ENCODE results near the gene ZBED2. TPM values are rescaled to one million over a fixed set of nuclear protein-coding genes. Genes with fewer than 3 reads are reported as not detected.

ZBED2 gene
- total RNA-seq, 4 donors from 2014 or later: 0.35 TPM; not detected in 3

DNA sequence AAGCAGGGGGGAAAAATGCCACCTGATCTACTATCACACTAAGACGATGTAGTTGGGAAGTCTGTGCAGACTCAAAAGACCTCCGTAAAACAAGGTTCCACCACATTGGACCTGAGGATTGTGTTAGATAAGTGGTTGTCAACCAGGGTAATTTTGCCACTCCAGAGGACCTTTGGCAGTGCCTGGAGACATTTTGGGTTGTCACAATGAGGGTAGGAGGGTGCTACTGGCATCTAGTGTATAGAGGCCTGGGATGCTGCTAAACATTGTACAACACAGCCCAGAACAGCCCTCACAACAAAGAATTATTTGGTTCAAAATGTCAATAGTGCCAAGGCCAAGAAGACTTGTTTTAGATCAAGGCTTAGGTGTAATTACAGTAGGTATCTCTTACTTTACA is 14.6 kb upstream of the ZBED2 start:
- Histone ChIP-seq H3K27ac (no peak overlapping the region), H3K27me3 (no peaks in the 10 kb centered on the region), H3K9me3 (no peaks in the 10 kb centered on the region), H3K36me3 (no peaks in the 10 kb centered on the region), H3K4me1 (no peaks in the 10 kb centered on the region), H3K4me3 (no peak overlapping the region)
- no peak for DNase-seq
- intact Hi-C loops (cut with DNase I; ENCODE audit: low total_unique reads): no loop called here
- TF ChIP-seq POLR2A (IDR thresholded peaks at IDR 0.05): no peak
- TF ChIP-seq, protein P1, sequence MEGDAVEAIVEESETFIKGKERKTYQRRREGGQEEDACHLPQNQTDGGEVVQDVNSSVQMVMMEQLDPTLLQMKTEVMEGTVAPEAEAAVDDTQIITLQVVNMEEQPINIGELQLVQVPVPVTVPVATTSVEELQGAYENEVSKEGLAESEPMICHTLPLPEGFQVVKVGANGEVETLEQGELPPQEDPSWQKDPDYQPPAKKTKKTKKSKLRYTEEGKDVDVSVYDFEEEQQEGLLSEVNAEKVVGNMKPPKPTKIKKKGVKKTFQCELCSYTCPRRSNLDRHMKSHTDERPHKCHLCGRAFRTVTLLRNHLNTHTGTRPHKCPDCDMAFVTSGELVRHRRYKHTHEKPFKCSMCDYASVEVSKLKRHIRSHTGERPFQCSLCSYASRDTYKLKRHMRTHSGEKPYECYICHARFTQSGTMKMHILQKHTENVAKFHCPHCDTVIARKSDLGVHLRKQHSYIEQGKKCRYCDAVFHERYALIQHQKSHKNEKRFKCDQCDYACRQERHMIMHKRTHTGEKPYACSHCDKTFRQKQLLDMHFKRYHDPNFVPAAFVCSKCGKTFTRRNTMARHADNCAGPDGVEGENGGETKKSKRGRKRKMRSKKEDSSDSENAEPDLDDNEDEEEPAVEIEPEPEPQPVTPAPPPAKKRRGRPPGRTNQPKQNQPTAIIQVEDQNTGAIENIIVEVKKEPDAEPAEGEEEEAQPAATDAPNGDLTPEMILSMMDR (IDR thresholded peaks at IDR 0.05): no peak

DNA sequence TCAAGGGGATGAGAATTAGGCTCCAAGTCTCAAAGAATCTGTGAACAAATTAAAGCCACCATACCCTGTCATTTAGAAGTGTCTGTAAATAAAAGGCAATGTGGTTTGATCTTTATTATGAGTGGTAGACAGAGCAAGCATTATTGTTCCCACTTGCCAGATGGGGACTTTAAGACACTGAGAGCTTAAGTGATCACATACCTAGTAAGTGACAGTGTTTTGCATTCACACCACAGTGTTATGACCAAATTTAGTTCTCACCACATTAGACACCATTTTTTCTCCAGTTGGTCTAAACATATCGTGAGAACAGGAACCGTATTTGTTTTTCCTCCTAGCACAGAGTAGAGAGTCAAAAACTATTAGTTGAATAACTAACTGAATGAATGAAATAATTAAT is 13.2 kb upstream of the ZBED2 start:
- no peak overlapping the region for H3K4me3 ChIP-seq
- TF ChIP-seq, protein P1 (IDR thresholded peaks at IDR 0.05): no peak
- no peak for TF ChIP-seq POLR2A (IDR thresholded peaks at IDR 0.05)
- H3K27ac ChIP-seq: no peak overlapping the region
- no peak for DNase-seq
- intact Hi-C loops (cut with DNase I; ENCODE audit: low total_unique reads): no loop called here
- no peaks in the 10 kb centered on the region for H3K4me1 ChIP-seq
- H3K9me3 ChIP-seq: no peaks in the 10 kb centered on the region
- no peaks in the 10 kb centered on the region for H3K27me3 ChIP-seq
- no peaks in the 10 kb centered on the region for H3K36me3 ChIP-seq

DNA sequence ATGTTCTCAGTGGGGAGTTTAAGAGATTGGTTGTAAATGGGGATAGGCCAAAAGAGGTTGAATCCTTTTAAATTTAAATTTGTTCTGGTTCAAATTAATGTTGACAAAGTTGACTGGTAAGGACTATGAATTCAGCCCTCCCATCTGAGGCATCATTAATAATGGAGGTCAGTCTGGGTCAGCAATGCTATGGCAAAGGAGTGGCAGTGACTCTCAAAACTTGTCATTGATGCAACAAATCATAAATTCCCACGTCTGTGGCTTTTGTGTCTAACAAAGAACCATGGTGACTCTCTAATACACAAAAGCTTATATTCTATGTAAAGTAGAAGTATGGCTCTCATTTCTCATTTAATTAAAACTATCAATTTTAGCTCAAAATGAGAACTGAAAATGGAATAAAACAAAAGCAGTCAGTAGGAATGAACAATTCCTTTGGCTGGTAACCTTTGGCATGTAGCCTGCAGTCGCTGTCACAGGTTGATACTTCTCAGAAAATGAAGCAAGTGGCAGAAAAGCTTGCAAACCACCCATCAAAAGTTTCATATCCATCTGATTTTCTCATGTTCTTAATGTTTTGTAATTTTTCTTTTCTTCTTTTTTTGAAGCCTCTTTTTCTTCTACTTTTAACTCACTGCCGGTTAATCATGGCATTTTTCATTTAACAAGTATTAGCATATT is 12.2 kb upstream of the ZBED2 start:
- no peaks in the 10 kb centered on the region for H3K9me3 ChIP-seq
- no peaks in the 10 kb centered on the region for H3K4me1 ChIP-seq
- no peaks in the 10 kb centered on the region for H3K36me3 ChIP-seq
- intact Hi-C loops (cut with DNase I; ENCODE audit: low total_unique reads): no loop called here
- no peaks in the 10 kb centered on the region for H3K27me3 ChIP-seq
- TF ChIP-seq, protein P1 (IDR thresholded peaks at IDR 0.05): no peak
- TF ChIP-seq POLR2A (IDR thresholded peaks at IDR 0.05): no peak
- no peak overlapping the region for H3K4me3 ChIP-seq
- no peak overlapping the region for H3K27ac ChIP-seq
- DNase-seq: no peak

DNA sequence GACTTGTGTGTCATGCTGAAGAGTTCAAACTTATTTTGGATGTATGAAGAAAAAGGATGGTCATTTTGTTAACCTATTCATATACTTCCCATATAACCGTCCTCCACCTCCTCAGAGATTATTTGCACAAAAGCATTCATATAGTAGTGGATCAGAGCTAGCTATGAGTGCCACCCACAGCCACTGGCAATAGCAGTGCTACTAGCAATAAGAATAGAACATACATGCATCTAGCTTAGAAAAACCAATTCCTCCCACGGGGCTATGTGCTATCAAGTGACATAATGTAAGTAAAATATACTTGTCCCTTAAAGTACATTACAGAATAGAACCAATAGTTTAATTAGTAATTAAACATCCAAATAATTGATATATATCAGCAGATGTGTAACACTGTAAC is 10.3 kb upstream of the ZBED2 start:
- TF ChIP-seq POLR2A (IDR thresholded peaks at IDR 0.05): no peak
- TF ChIP-seq, protein P1 (IDR thresholded peaks at IDR 0.05): no peak
- Histone ChIP-seq H3K27ac (no peak overlapping the region), H3K4me3 (no peak overlapping the region), H3K36me3 (no peaks in the 10 kb centered on the region), H3K27me3 (no peaks in the 10 kb centered on the region), H3K4me1 (no peaks in the 10 kb centered on the region), H3K9me3 (no peaks in the 10 kb centered on the region)
- intact Hi-C loops (cut with DNase I; ENCODE audit: low total_unique reads): no loop called here
- no peak for DNase-seq

DNA sequence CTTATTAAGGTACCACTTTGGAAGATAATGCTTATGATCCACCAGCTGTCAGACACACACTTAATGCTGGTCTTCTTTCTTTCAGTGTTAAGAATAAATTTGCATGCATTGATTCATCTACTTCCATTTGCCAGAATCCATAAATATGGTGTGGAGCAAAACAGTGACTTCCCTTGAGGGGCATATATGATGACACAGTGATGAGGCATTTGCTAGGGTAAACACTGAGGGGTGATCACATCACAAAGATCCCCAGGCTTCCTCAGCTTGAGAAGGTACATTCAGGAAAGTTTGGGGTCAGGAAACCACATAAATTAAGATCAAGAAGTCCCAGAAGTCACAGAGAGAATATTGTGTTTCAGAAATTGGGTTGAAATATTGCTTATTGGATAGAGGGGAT is 9.9 kb upstream of the ZBED2 start:
- TF ChIP-seq, protein P1 (IDR thresholded peaks at IDR 0.05): no peak
- TF ChIP-seq POLR2A (IDR thresholded peaks at IDR 0.05): no peak
- Histone ChIP-seq H3K27me3 (no peaks in the 10 kb centered on the region), H3K27ac (no peak overlapping the region), H3K9me3 (no peaks in the 10 kb centered on the region), H3K4me3 (no peak overlapping the region), H3K36me3 (no peaks in the 10 kb centered on the region), H3K4me1 (no peaks in the 10 kb centered on the region)
- DNase-seq: no peak
- intact Hi-C loops (cut with DNase I; ENCODE audit: low total_unique reads): no loop called here
